Measurements from ENCODE around the gene C18orf63. TPM values are rescaled to one million over a fixed set of nuclear protein-coding genes. Genes with fewer than 3 reads are reported as not detected.
"Not testable (repeated sequence)": the region's sequence is repeated elsewhere in the genome, so short reads cannot be mapped to it uniquely, and the experiment has no call there.

The C18orf63 gene
- total RNA-seq, 1 donor from 2014 or later: not detected

DNA sequence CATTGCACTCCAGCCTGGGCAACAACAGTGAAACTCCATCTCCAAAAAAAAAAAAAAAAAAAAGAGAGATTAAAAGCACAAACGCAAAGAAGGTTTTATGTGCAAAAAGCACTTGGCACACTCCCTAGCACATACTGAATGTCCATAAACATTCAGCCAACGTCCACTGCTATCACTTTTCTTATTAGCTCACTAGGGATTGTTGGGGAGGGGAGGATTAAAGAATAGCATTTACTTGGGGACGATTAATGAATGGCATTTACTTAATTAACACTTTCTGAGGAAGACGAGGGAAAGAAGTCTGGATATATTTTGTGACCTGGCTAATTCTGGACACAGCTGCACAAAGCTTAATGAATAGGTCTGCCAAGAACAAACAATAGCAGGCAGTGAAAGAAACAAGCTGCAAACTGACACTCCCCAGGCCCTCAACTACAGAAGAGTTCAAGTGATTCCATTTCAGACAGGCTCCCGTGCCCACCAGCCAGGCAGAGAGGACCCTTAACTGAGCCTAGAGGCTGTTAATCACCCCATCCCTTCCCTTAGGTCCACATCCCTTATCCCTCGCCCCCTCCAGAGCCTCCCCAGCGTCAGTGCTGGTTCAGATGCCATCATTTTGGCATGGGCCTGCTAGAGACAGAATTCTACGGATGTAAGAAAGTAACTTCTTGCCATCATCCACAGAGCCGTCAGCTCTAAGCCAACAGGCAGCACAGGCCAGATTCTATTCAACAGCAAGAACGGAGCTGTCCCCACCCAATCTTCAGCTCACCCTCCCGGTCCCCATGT, 31.3 kb upstream of the C18orf63 start:
- H3K27me3 ChIP-seq (ENCODE audit: control insufficient read depth, insufficient read depth, low read length): no peaks in the 10 kb centered on the region
- H3K4me3 ChIP-seq (ENCODE audit: low read depth, low read length): no peak overlapping the region
- TF ChIP-seq, protein P1, sequence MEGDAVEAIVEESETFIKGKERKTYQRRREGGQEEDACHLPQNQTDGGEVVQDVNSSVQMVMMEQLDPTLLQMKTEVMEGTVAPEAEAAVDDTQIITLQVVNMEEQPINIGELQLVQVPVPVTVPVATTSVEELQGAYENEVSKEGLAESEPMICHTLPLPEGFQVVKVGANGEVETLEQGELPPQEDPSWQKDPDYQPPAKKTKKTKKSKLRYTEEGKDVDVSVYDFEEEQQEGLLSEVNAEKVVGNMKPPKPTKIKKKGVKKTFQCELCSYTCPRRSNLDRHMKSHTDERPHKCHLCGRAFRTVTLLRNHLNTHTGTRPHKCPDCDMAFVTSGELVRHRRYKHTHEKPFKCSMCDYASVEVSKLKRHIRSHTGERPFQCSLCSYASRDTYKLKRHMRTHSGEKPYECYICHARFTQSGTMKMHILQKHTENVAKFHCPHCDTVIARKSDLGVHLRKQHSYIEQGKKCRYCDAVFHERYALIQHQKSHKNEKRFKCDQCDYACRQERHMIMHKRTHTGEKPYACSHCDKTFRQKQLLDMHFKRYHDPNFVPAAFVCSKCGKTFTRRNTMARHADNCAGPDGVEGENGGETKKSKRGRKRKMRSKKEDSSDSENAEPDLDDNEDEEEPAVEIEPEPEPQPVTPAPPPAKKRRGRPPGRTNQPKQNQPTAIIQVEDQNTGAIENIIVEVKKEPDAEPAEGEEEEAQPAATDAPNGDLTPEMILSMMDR (IDR thresholded peaks at IDR 0.05; ENCODE audit: insufficient read depth, low read length, severe bottlenecking): no peak
- no peaks in the 10 kb centered on the region for H3K36me3 ChIP-seq (ENCODE audit: control insufficient read depth, insufficient read depth, low read length)
- no peak for FAIRE-seq
- DNase-seq (ENCODE audit: low read depth): no peak

DNA sequence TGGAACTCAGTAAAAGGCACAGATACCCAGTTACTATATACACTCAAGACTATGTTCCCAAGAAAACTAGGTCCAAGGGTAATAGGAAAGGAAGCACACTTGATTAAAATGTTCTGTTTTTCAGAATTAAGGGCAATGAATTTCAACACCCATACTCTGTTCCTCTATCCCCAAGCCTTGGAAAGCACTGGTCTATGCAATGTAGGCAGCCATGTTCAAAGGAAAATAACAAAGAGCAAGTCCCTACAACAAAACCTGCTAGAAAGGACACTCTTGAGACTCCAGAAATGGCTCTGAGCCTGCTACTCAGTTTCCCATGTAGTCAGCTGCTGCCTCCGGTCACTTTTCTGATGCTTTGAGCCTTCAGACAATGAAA, 30.7 kb upstream of the C18orf63 start:
- no peak overlapping the region for H3K4me3 ChIP-seq (ENCODE audit: low read depth, low read length)
- DNase-seq (ENCODE audit: low read depth) (no peak), FAIRE-seq (no peak)
- TF ChIP-seq, protein P1 (IDR thresholded peaks at IDR 0.05; ENCODE audit: insufficient read depth, low read length, severe bottlenecking): no peak
- H3K36me3 ChIP-seq (ENCODE audit: control insufficient read depth, insufficient read depth, low read length): no peaks in the 10 kb centered on the region
- H3K27me3 ChIP-seq (ENCODE audit: control insufficient read depth, insufficient read depth, low read length): no peaks in the 10 kb centered on the region

DNA sequence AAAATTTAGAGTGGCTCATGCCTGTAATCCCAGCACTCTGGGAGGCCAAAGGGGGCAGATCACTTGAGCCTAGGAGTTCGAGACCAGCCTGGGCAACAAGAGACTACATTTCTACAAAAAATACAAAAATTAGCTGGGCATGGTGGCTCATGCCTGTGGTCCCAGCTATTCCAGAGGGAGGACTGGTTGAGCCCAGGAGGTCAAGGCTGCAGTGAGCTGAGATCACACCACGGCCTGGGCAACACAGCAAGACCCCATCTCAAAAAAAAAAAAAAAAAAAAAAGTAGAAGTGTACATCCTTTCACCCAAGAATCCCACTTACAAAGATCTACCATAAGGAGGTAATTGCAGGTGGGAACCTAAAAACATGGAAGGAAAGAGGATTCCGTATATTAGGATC, 30.1 kb upstream of the C18orf63 start:
- not testable (repeated sequence) for FAIRE-seq; H3K4me3 ChIP-seq (ENCODE audit: low read depth, low read length)

DNA sequence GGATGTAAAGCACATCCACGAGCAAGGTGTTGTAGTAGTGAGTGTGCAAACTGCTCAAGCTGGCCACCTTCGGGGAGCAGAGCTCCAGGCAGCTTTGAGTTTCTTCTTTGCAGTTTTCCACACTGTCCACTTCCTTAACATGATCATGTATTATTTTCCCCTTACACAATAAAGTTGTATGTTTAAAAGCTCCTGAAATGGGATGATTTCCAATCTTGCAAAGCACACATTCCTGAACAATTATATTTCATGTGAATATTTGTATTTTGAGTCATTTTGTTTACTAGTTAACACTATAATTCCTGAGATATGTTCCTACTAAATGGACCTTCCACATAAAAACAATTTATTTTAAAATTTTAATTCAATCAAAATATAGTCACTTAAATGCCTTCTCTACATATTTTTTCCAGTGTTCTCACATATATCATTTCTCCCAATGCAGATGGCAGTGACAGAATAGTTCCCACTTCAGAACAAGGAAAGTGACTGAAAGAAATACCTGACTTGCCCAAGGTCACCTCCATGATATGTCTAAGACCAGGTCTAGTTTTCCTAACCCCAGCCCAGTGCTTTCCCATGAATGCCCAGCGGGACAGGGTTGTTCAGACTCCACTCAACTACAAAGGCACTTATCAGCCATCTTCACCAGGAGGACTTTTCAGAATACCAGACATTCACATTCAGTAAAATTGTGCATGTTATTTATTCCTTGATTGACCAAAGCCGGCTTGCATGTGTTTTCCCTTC, 29.4 kb upstream of the C18orf63 start:
- H3K4me3 ChIP-seq (ENCODE audit: low read depth, low read length): no peak overlapping the region
- no peaks in the 10 kb centered on the region for H3K36me3 ChIP-seq (ENCODE audit: control insufficient read depth, insufficient read depth, low read length)
- no peaks in the 10 kb centered on the region for H3K27me3 ChIP-seq (ENCODE audit: control insufficient read depth, insufficient read depth, low read length)
- FAIRE-seq (no peak), DNase-seq (ENCODE audit: low read depth) (no peak)
- TF ChIP-seq, protein P1 (IDR thresholded peaks at IDR 0.05; ENCODE audit: insufficient read depth, low read length, severe bottlenecking): no peak

More for the DNA sequence above, 30.1 kb upstream of the C18orf63 start:
- not testable (repeated sequence) for H3K36me3 ChIP-seq (ENCODE audit: control insufficient read depth, insufficient read depth, low read length); DNase-seq (ENCODE audit: low read depth); H3K27me3 ChIP-seq (ENCODE audit: control insufficient read depth, insufficient read depth, low read length)

DNA sequence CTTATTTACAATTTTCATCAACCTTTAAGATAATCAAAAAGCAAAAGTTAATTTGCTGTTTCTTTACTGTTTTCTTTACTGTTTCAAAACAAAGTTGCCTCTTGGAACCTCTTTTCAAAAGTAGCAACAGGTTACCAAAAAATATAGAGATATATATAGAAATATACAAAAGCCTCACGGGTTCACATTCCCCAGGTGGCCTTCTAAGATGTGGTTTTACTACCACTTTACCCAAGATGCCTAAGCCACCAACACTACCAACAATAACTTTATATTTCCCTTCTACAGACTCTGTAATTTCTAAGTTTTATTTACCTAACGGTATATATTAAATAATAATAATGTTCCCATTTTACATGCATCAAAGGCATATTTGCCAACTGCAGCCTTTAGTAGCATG, 28.8 kb upstream of the C18orf63 start:
- DNase-seq (ENCODE audit: low read depth) (no peak), FAIRE-seq (no peak)
- no peak overlapping the region for H3K4me3 ChIP-seq (ENCODE audit: low read depth, low read length)
- no peaks in the 10 kb centered on the region for H3K36me3 ChIP-seq (ENCODE audit: control insufficient read depth, insufficient read depth, low read length)
- TF ChIP-seq, protein P1 (IDR thresholded peaks at IDR 0.05; ENCODE audit: insufficient read depth, low read length, severe bottlenecking): no peak
- no peaks in the 10 kb centered on the region for H3K27me3 ChIP-seq (ENCODE audit: control insufficient read depth, insufficient read depth, low read length)

DNA sequence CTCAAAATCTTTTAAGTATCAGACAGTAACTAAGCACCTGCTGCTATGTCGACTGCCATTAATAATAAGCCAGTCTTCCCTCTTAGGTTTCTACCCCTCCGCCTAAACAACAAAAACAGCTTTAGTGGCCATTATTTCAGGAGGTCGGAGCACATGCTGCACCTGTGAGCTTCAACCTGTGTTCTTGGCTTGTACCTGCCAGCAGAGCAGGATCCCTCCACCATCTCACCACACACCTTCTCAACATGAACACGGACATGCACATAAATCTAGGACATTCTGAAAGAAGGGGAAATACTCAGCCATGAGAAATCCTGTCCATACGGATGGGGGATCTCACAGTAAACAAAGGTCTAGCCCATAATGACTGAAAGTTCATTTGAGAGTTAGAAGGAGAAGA, 27.6 kb upstream of the C18orf63 start:
- TF ChIP-seq, protein P1 (IDR thresholded peaks at IDR 0.05; ENCODE audit: insufficient read depth, low read length, severe bottlenecking): no peak
- FAIRE-seq (no peak), DNase-seq (ENCODE audit: low read depth) (no peak)
- H3K27me3 ChIP-seq (ENCODE audit: control insufficient read depth, insufficient read depth, low read length): no peaks in the 10 kb centered on the region
- H3K36me3 ChIP-seq (ENCODE audit: control insufficient read depth, insufficient read depth, low read length): no peaks in the 10 kb centered on the region
- no peak overlapping the region for H3K4me3 ChIP-seq (ENCODE audit: low read depth, low read length)
